ENCODE measurements around the gene OR52N2.

GRCh38 chr11:5767056-5767455, 41.7 kb upstream of the OR52N2 start:
- TF ChIP-seq EZH2 (IDR thresholded peaks at IDR 0.05): no peak
- no peak for TF ChIP-seq POLR2AphosphoS5 (IDR thresholded peaks at IDR 0.05; ENCODE audit: borderline replicate concordance, low read depth, low read length)
- TF ChIP-seq FOXP2 (optimal IDR thresholded peaks at IDR 0.05; ENCODE audit: control extremely low read depth, extremely low read length, insufficient read depth): no peak
